ENCODE measurements around the gene DRAXIN.

Gene DRAXIN, protein sequence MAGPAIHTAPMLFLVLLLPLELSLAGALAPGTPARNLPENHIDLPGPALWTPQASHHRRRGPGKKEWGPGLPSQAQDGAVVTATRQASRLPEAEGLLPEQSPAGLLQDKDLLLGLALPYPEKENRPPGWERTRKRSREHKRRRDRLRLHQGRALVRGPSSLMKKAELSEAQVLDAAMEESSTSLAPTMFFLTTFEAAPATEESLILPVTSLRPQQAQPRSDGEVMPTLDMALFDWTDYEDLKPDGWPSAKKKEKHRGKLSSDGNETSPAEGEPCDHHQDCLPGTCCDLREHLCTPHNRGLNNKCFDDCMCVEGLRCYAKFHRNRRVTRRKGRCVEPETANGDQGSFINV

DNA sequence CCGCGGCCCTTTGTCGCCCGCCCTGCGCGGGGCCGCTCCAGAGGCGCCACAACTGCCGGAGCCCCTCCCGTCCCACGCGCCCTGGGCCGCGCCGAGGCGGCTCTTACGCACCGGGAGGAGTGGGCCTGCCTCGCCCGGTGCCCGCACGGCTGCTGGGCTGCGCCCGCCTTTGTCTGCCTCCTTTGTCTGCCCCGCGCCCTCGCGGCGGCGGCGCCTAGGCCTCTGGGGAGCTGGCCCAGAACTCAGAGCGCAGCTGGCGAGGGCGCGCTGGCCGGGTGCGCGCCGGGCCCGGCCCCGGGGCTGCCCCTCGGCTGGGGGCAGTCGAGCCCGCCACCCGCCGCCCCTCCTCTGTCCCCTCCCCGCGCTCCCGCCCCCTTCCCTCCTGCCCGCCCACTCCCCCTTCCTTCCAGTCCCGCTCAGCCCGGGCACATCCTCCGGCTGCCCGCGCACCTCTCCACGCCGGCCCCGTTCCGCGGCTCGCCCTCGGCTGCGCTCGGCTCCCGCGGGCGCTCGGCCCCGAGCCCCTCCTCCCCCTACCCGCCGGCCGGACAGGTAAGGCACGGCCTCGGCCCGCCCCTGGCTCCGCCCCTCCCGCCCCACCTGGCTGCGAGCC lies at the start of gene DRAXIN:
DRAXIN (plus strand) TSS at position 409 of the 613 bp plus-strand sequence. CDS start 14,549 bp downstream, outside the sequence.
- peak; percentile 25 to 34 for DNase-seq

DNA sequence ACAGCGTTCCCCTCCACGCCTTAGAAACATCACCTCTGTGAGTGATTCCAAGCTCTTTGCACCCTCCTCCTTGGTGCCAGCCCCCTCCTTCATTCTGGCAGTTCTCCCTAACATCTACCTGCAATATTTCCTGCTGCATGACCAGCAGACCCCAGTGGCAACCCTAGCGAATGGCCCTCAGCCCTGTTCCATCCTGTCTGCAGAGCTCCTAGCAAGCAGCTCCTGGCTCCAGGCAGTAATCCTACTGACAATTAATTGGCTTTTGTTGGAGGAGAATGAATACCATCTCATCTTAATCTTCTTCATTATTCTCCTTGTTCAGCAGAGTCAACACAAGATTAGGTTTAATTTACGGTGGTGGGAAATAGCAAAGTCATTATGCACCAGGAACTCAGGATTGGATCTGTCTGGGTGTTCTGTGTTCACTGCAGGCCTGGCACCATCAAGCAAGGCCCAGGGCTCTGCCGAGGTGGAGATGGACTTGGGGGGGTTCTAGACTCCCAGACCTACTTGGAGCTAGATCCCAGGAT lies 49.7 kb upstream of the DRAXIN start:
- DNase-seq, result no peak

DNA sequence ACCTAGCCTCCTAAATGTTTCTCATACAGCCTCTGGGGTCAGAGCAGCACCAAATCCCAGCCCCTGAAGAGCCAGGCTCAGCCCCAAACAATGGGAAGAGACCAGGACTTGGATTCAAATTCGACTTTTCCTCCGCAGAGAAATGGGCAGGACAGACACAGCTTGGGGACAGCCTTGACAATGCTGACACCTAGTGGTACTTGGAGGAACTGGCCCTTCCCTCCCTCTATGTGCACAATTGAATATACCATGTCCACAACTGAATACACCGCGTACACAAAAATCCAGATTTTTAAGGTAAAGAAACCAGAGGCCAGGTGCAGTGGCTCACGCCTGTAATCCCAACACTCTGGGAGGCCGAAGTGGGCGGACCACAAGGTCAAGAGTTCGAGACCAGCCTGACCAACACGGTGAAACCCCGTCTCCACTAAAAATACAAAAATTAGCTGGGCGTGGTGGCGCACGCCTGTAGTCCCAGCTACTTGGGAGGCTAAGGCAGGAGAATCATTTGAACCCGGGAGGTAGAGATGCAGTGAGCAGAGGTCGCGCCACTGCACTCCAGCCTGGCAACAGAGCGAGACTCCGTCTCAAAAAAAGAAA lies 49.0 kb upstream of the DRAXIN start:
- DNase-seq, result peak; percentile 79 to 81

DNA sequence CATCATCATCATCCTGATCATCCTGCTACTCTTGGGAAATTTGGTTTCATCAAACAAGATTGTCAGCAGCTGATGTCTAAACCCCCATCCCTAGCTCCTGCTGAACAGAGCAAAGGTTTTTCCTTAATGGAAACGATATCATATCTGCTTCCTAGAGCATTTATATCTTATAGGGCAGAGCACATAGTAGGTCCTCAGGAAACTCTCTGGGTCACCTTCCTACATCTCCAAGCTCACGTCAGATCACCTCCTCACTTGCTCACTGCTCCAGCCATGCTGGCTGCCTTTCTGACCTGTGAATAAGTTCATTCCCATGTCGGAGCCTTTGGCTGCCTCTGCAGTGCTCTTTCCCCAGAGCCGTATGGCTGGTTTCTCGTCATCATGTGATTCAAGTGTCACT lies 47.7 kb upstream of the DRAXIN start:
- no peak for DNase-seq

DNA sequence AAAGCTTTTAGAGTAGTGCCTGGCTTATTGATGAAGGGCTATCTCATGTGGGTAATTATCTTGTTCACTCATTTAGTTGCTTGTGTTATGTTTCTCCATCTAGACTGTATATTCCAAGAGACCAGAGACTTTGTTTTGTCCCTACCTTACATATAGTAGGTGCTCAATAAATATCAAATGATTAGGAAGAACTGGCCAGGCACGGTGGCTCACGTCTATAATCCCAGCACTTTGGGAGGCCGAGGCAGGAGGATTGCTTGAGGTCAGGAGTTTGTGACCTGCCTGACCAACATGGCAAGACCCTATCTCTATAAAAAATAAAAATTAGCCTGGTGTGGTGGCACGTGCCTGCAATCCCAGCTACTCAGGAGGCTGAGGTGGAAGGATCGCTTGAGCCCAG lies 46.2 kb upstream of the DRAXIN start:
- DNase-seq, result no peak

DNA sequence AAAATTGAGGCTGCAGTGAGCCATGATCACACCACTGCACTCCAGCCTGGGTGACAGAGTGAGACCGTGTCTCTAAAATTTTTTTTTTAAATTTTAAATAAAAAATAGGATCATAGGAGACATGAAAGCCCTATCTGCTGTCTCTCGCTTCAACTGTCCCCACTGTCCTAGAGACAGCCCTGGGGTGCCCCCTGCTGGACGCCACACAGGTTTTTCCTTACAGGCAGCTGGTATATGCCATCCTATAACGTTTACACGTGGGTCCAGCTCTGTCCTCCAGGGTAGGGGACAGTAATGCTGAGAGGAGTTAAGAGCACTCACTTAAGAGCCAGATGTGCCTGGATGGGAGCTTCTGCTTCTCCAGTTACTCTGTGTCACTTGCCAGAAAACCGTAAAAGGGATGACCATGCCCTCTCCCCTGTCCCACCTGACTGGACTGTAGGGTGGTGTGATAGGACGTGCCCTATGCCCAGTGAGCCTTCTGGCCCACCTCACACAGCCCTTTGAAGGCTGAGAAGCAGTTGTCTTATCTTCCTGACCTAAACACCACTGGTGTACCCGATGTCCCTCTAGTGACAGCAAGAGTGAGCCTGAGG lies 45.7 kb upstream of the DRAXIN start:
- peak; percentile 84 to 87 for DNase-seq

DNA sequence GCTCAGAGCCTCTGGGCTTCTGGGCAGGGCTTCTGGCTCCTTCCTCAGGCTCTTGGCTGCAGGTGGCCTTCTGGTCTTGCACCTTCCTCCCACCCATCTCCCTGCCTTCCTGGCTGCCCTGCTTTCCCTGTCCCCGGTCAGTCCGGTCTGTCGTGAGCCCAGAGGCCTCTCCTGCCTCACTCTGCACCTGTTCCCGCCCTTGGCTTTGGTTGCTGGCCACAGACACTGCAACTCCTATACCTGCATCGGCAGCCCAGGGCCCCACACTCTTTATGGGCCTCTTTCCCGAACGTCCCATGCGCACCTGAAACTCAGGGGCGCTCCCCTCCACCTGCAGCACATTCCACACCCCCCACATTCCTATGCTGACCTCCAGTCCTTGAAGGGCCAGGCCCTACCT lies 45.2 kb upstream of the DRAXIN start:
- DNase-seq, result no peak

DNA sequence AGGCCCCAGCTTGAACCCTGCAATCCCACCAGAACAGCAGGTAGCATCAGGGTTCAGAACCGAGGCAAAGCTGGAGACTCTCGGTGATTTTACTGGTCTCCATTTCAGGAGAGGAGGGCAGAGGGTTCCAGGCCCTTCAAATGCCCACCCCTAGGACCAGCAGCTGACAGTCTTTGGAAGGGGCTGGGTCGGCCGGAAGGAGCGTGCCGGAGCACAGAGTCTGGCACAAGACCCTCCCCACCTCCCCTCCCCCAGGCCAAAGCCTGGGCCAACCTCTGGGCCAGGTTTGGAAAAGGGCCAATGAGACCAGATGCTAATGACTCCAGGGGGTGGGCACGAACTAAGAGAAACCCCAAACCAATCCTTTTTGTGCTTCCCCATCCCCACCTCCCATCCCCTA lies 44.2 kb upstream of the DRAXIN start:
- DNase-seq, result no peak

DNA sequence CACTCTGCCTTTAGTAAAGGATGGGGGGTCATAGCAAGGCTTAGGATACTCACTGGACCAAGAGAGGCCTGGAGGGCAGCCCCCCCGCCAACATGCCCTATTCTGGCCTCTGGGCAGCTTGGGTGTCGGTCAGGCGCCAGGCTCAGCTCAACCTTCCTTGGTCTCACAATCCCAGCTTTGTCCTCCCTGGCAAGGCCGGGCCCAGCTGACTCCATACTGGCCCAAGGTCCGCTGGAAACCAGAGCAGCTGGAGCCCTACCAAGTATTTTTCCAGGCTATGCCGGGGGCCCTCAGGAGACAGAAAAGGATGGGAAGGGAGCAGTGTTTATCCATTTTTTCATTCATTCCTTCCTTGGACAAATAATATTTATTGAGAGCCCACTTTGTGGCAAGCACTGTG lies 43.5 kb upstream of the DRAXIN start:
- DNase-seq, result no peak

DNA sequence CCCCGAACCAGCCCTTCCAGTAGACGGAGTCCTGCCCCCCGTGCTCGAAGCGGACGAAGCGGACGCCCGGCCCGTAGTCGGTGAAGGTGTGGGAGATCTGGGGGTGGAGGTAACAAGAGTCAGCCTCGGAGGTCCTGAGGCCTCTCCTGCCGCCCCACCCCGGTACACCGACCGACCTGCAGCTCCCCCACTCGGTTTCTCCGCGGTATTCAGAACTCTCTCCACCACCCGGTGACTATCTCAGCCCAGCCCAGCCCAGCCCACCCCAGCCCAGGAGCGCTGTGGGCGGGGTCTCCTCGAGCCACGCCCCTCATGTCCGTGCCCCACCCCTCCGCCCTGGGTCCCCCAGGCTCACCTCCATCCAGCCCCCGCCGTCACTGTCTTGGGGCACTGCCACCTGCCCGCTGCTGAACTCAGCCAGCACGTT lies 42.8 kb upstream of the DRAXIN start:
- peak; percentile 54 to 62 for DNase-seq

DNA sequence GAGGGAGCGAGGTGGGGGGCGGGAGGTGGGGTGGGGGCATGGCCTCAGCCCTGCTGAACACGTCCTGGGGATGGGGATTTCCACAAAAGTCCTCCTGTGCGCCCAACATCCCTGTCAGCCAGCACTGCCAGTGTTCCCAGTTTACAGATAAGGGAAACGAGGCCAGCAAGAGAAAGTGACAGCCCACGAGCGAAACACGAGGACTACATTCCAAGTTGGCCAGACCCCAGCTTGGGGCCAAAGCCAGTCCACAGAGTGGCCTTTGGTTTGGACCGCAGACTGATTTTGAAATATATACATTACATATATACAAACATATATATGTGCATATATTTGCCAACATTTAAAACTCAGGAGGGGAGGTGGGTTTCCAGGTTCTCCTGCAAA lies 42.3 kb upstream of the DRAXIN start:
- no peak for DNase-seq

DNA sequence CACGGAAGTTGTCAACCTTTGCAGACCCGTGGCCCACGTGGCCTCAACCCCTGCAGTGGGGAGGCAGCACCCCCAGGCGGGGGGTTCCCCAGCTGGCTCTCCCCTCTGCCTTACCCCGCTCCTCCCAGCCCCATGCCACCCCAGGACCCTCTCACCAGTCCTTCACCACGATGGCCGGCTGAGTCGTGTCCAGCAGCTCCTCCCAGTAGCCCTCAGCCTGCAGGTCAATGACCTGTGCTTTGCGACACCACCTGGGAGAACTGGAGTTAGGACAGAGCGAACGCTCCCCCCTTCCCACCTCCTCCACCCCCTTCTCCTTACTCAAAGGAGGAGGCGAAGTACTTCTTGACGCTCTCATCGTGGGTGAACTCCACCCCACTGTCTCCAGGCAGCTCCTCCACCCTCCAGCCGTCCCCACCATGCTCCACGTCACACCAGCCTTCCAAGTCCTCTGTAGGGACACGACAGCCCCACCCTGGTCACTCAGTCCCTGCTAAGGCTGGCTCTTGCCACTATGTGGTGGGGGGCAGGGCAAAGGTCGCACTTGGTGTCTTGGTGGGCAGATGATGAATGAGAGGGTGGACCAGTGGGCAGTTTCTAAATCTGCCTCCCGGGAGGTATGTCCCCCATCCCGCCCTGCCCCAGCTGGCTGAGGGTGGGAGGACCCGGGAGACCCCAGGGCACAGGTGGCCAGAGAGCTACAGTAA lies 41.7 kb upstream of the DRAXIN start:
- peak in 1 of 2 experiments; percentile 36 for DNase-seq

DNA sequence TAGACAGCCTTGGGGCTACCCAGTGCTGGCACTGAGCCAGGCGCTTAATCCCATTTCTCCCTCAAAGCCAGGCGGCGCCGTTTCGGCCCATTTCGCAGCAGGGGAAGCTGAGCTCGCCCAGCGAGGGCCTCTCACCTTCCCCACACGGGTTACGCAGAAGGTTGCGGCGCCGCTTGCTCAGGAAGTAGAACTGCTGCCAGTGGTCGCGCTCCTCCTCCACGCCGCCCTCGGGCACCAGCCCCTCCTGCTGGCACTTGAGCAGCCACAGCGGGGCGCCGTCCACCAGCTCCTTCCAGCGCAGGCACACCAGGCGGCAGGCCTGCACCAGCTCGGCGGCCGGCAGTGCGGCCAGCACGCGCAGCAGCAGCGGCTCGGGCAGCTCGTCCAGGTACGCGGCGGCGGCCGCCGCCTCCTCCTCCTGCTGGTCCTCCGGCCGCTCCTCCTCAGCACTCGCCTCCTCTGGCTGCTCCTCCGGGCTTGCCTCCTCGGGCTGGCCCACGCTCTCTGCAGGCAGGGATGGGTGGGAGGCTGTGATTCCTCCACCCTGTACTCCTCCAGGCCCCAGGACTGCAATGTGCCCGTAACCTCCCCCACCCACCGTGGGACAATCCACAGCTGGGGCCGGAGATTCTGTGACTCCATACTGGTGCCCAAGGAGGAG lies 41.0 kb upstream of the DRAXIN start:
- DNase-seq, result peak; percentile 85 to 90

DNA sequence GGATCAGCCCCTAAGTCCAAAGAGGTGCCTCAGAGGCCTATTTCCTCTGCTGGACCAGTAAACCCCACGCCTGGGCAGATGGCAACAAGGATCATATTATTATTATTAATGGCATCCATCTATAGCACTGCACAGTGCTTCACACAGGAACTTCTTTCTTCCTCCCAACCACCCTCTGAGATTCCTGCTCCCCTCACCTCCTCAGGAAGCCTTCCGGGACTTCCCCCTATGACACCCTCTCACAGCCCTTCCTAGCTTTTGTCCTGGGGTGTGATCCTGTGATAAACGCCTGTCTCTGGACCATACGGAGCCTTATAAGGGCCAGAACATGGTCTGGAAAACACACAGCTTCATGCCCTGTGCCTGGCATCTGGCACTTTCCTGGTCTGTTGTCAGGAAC lies 40.5 kb upstream of the DRAXIN start:
- DNase-seq, result no peak

DNA sequence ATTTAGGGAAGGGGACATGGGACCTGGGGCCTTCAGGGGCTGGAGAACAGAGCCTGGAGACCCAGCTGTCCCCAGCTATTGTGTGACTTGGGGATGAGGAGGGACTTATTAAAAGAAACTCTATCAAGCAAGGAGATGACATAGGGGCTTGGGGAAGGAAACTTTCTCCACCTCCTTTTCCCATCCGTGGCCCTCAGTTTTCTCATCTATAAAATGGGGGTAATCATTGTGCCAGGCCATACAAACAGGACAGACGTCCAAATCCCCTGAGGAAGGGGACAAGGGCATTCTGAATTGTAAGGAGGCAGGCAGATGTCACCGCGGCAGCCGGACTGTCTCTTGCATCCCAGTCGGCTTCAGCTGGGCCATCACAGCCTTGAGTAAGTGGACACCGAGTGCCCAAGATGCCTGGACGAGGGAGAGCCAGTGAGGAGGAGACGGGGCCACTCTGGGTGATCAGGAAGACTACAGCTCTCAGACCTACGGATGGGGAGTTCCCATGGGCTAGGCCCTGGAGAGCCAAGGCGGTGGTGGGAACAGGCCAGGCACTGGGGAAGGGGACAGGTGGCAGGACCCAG lies 39.2 kb upstream of the DRAXIN start:
- DNase-seq, result no peak

DNA sequence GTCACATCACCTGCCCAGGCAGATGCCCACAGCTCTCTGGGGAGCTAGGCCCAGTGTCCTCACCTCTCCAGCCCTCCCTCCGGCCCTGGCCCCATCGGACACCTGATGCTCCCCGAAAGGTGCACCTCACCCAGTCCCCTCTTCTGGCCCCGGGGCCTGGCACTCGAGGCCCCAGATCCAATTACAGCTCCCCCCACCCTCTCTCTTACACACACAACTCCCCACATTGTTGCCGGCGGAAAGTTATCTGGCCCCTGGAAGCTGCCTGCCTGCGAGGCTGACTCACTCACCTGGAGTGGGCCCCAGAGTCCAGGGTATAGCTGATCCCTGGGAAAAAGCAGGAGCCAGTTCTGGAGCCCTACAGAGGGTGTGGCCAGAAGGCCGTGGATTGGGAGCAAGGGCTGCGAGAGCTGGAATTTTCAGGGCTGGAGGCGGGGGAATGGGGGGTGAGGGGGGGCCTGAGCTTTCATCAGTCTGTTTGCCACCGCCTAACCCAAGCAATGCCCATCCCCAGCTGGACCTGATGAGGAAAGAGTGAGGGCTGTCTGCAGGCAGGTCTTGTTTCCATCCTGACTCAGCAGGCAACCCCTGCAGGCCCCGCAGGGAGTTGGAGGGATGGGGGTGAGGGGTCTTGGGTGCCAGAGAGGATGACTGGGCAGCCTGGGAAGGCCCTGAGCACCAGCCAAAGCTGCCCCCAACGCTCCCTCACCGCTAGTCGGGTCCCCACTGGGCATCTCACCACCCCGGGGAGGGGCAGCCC lies 38.2 kb upstream of the DRAXIN start:
- DNase-seq, result no peak

DNA sequence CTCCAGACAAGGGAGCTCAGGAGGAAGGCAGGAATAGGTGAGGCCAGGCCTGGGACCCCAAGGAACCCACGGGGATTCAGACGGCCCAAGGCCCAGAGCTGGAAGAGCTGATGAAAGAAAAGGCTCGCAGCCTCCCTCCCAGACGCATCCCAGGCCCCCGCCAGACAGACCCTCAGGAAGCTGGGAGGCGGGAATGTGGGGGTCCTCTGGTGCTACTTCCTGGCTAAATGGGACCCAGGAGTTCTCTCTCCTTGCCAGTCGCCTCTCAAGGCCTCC lies 37.7 kb upstream of the DRAXIN start:
- no peak for DNase-seq

DNA sequence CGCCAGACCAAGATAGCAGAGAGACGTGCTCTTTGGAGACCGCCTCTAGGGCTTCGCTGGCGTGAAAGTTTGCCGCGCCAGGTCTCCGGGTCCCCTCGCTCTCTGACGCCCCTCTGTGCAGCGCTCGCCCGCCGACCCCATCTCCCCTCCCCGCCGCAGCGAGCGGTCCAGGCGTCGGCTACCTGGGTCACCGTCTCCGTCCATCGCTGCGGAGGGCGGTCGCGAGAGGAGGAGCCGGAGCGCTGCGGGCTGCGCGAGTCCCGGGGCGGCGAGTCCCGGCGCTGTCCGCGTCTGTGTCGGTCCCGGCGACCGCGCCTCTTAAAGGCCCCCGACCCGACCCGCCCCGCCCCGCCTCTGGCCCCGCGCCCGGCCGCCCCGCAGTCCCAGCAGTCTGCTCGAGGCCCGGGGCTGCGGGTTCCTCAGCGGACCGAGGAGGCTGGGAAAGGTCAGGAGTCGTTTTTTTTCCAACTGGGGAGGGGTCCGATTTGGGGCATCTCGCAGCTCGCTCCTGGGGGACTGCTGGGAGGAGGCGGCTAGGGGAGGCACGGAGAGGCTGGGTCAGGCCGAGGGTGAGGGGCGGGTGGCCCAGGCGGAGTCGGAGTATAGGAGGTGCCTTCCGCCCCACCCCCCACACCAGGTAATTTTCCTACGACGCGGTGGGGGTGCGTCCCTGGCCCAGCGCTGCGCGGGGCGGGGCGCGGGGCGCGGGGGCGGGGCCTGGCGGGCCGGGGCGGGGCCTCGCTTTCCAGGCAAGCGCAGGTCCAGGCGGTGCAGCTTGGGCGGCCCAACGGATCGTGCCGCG lies 37.2 kb upstream of the DRAXIN start, which contains the start of the genes FBXO2 and FBXO44:
FBXO2 (minus strand) TSS at position 293 of the 802 bp plus-strand sequence; CDS start at position 204, 89 bp downstream.
FBXO44 (plus strand) TSS at position 741 of the 802 bp plus-strand sequence. CDS start 959 bp downstream, outside the sequence.
- DNase-seq, result peak; percentile 70 to 79

DNA sequence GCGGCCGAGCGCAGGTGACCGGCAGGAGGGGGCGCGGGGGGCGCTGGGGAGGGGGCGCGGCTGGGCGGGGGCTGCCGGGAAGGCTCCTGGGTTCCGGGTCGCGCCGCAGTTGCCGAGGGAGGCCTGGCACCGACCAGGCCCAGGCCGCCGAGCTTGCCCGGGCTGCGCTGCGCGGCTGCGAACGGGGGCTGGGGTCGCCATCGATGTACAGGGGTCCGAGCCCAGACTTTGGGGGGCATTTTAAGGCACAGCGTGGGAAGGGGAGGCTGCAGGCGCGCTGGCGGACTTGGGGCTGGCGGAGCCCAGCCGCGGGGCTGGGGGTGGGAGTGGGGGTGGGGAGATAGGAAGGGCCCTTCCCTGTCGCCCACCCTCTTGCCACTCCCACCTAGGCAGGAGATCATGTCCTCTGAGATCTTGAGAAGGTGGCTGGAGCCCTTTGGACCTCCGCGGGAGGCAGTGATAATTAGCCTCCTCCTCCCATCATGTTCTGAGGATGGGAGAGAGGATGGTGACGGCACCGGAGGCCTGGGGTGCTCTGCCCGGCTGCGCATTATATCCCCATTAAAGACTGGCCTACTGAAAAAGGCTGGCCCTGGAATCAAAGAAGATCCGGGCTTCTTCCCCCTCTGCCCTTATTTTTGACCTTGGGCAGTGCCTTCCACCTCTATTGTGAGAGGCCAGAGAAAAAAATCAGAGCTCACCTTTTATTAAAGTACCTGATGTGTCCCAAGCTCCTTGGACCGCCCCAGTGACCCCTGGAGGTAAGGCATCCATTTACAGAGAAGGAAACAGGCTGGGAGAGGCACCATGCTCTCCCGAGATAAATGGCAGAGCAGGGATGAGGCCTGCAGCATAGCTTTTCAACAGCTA lies 36.3 kb upstream of the DRAXIN start:
- peak in 1 of 2 experiments; percentile 33 for DNase-seq
